GM10847 (cell line): ENCODE data around the gene METRN.

Experiments used
- POLR2A ChIP-seq: IDR thresholded peaks from 2 replicates; pipeline ENCODE4 v1.6.1; 2011; ENCODE audit not compliant: insufficient read length; ENCODE audit errors: extremely low read depth

METRN gene

GRCh38 chr16:694863-695354, 20.0 kb upstream of the METRN start:
- no peak for TF ChIP-seq POLR2A

GRCh38 chr16:695355-696089, 19.4 kb upstream of the METRN start:
- peak; percentile 39 for TF ChIP-seq POLR2A

- TF ChIP-seq POLR2A = no peak
Measured at GRCh38 chr16:698911-699671, 15.8 kb upstream of the METRN start.

GRCh38 chr16:700684-701584, 14.0 kb upstream of the METRN start:
- no peak for TF ChIP-seq POLR2A

- no peak for TF ChIP-seq POLR2A
Measured at GRCh38 chr16:702341-702740, 12.6 kb upstream of the METRN start.

GRCh38 chr16:703406-703805, 11.5 kb upstream of the METRN start:
- no peak for TF ChIP-seq POLR2A

GRCh38 chr16:704047-704446, 10.9 kb upstream of the METRN start:
- TF ChIP-seq POLR2A = no peak

GRCh38 chr16:704552-705380, 10.2 kb upstream of the METRN start:
- no peak for TF ChIP-seq POLR2A

- no peak for TF ChIP-seq POLR2A
Measured at GRCh38 chr16:705431-706188, 9.3 kb upstream of the METRN start, which contains the start of gene FBXL16. Gene FBXL16 (minus strand): TSS chr16:705801. CDS start chr16:697405, 8,396 bp downstream.

GRCh38 chr16:706189-707061, 8.5 kb upstream of the METRN start:
- no peak for TF ChIP-seq POLR2A

- no peak for TF ChIP-seq POLR2A
Measured at GRCh38 chr16:707062-707538, 7.8 kb upstream of the METRN start.

- no peak for TF ChIP-seq POLR2A
Measured at GRCh38 chr16:708019-708418, 6.9 kb upstream of the METRN start.

- TF ChIP-seq POLR2A = no peak
Measured at GRCh38 chr16:708959-709358, 6.0 kb upstream of the METRN start.
